B cell (primary cell): ENCODE data around the gene KAZN.

Source experiments
- CTCF ChIP-seq: fragments of 200-600 bp; IDR thresholded peaks from one replicate; pipeline ENCODE4 v1.8.0; 2022; ENCODE audit warnings: antibody characterized with exemption, mild to moderate bottlenecking
- EZH2 ChIP-seq: IDR thresholded peaks from 2 replicates; pipeline ENCODE4 v1.6.1; 2012; ENCODE audit warnings: borderline replicate concordance, low read depth, mild to moderate bottlenecking, moderate library complexity, low read length; ENCODE audit not compliant: insufficient read depth, poor library complexity, severe bottlenecking

DNA sequence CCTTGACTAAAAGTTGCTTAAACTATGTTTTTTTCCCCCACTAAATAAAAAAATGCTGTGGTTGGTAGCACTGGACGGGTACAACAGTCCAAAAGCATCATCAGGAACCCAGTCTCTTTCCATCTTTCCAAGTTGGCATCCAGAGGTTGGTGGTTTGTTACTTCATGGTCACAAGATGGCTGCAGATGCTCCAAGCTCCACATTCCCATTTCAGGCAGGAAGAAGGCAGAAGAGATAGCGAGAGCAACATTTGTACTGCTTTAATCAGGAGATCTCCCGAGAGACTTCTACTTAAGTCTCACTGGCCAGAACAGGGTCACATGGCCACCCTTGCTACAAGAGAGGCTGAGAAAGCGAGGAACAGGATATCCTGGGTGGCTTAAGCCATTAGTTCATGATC is 230.2 kb downstream of the KAZN start:
- TF ChIP-seq CTCF (no peak), EZH2 (no peak)
